Measurements from ENCODE around the gene STK40. TPM values are rescaled to one million over a fixed set of nuclear protein-coding genes. Genes with fewer than 3 reads are reported as not detected.

STK40 gene
- polyA plus RNA-seq, 4 donors = 12.7 to 41.0 (median 25.3) TPM

DNA sequence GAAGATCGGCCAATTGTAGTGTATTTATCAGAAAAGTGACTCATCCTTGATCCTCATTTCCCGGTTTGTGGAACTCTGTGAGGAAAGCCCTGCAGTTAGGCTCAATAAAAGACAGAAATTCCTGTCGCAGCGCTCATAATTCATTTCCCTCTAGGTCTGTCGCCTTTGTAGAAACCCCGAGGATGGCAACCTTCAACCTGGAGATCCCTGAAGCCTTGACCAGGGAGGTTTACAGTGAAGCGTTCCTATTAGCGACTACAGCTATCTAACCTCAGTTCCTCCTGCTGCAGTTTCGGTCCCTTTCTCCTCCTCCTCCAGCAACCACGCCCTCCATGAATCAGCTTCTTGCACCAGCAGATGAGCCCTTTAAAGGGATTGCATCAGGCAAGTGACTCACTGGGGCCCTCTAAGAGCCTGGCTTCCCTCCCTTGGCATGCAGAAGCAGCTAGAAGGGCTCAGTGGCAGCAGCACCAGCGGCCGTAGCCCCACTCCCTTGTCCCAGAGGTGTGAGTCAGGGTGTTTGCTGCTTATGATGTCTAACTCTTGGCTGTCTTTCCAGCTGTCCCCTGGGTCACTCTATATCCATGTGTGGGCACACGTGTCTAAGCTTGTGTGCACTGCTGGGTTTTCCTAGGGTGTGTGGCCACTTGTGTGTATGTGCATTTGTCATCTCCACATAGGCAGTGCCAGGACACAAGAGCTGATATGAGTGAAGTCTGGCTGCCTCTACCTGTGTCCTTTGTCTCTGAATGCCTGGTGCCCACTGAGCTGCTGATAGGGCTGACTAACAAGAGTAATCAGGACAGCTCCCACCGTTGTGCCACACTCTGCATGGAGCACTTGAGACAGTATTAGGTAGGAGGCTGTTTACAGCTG, 779 bp upstream of the STK40 start:
- Histone ChIP-seq H3K4me1 (ENCODE audit: control insufficient read depth in 3 of 3, insufficient read depth in 2 of 3, low read depth in 1 of 3, low read length in 2 of 3) (peaks cover 2 to 33% (median 7%) of the 10 kb centered on the region in 3 donors), H3K27me3 (ENCODE audit: control insufficient read depth in 3 of 3, insufficient read depth in 3 of 3, low read length in 3 of 3) (no peaks in the 10 kb centered on the region), H3K36me3 (ENCODE audit: control insufficient read depth in 3 of 3, insufficient read depth in 2 of 3, low read depth in 1 of 3, low read length in 3 of 3) (peaks cover 3 to 30% (median 5%) of the 10 kb centered on the region in 3 donors), H3K9me3 (ENCODE audit: control insufficient read depth in 2 of 2, insufficient read depth in 1 of 2, low read depth in 1 of 2, low read length in 1 of 2) (no peaks in the 10 kb centered on the region), H3K4me3 (ENCODE audit: low read depth in 1 of 3, low read length in 3 of 3) (peak overlapping the region; percentile 24 to 39 (median 34)), H3K27ac (ENCODE audit: low read depth in 1 of 3, low read length in 2 of 3) (peak overlapping the region; percentile 90 to 99 (median 96))
- WGBS, 3 donors = 0 to 1% (median 1%) methylated on average over 14 of the region's 14 CpGs
- DNase-seq (peak; percentile 97 to 99), FAIRE-seq (no peak)

- 0 to 1% (median 0%) methylated on average over 25 of the region's 25 CpGs for WGBS, 3 donors
- H3K4me3 ChIP-seq (ENCODE audit: low read depth in 1 of 3, low read length in 3 of 3) = peak overlapping the region; percentile 81 to 95 (median 94)
- H3K9me3 ChIP-seq (ENCODE audit: control insufficient read depth in 2 of 2, insufficient read depth in 1 of 2, low read depth in 1 of 2, low read length in 1 of 2) = no peaks in the 10 kb centered on the region
- DNase-seq (peak; percentile 85 to 90), FAIRE-seq (no peak)
- peaks cover 0 to 31% (median 0%) of the 10 kb centered on the region in 3 donors for H3K36me3 ChIP-seq (ENCODE audit: control insufficient read depth in 3 of 3, insufficient read depth in 2 of 3, low read depth in 1 of 3, low read length in 3 of 3)
- peak overlapping the region; percentile 96 to 97 (median 96) for H3K27ac ChIP-seq (ENCODE audit: low read depth in 1 of 3, low read length in 2 of 3)
- no peaks in the 10 kb centered on the region for H3K27me3 ChIP-seq (ENCODE audit: control insufficient read depth in 3 of 3, insufficient read depth in 3 of 3, low read length in 3 of 3)
- peaks cover 6 to 47% (median 10%) of the 10 kb centered on the region in 3 donors for H3K4me1 ChIP-seq (ENCODE audit: control insufficient read depth in 3 of 3, insufficient read depth in 2 of 3, low read depth in 1 of 3, low read length in 2 of 3)
These were observed 948 bp downstream of the STK40 start for GRCh38 chr1:36384542-36385409.

DNA sequence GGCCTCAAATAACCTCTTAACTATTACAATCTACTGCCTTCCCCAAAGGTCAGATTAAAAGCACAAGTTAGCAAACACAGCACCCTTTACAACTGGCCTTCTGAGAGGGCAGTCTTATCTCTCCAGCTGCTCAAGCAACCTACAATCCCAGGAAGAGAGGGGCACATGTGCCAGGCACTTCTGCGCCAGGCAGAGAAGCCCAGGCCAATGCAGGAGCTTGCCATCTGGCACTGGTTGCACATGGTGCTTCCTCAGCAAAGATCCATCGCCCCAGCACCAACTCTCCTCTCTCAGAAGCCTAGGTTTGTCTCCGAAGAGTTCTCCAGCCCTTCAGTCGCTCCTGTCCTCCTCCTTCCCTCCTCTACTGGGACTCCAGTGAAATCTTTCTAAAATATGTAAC, 2.5 kb downstream of the STK40 start:
- H3K4me3 ChIP-seq (ENCODE audit: low read depth in 1 of 3, low read length in 3 of 3) = no peak overlapping the region
- FAIRE-seq (no peak), DNase-seq (no peak)
- H3K27ac ChIP-seq (ENCODE audit: low read depth in 1 of 3, low read length in 2 of 3) = no peak overlapping the region
- 79 to 82% (median 80%) methylated on average over 4 of the region's 4 CpGs for WGBS, 3 donors
- H3K4me1 ChIP-seq (ENCODE audit: control insufficient read depth in 3 of 3, insufficient read depth in 2 of 3, low read depth in 1 of 3, low read length in 2 of 3) = peaks cover 6 to 55% (median 10%) of the 10 kb centered on the region in 3 donors
- no peaks in the 10 kb centered on the region for H3K27me3 ChIP-seq (ENCODE audit: control insufficient read depth in 3 of 3, insufficient read depth in 3 of 3, low read length in 3 of 3)
- peaks cover 0 to 34% (median 0%) of the 10 kb centered on the region in 3 donors for H3K36me3 ChIP-seq (ENCODE audit: control insufficient read depth in 3 of 3, insufficient read depth in 2 of 3, low read depth in 1 of 3, low read length in 3 of 3)
- H3K9me3 ChIP-seq (ENCODE audit: control insufficient read depth in 2 of 2, insufficient read depth in 1 of 2, low read depth in 1 of 2, low read length in 1 of 2) = no peaks in the 10 kb centered on the region

GRCh38 chr1:36382669-36383068, 3.1 kb downstream of the STK40 start:
- Histone ChIP-seq H3K36me3 (ENCODE audit: control insufficient read depth in 3 of 3, insufficient read depth in 2 of 3, low read depth in 1 of 3, low read length in 3 of 3) (peaks cover 0 to 40% (median 0%) of the 10 kb centered on the region in 3 donors), H3K27ac (ENCODE audit: low read depth in 1 of 3, low read length in 2 of 3) (no peak overlapping the region), H3K9me3 (ENCODE audit: control insufficient read depth in 2 of 2, insufficient read depth in 1 of 2, low read depth in 1 of 2, low read length in 1 of 2) (no peaks in the 10 kb centered on the region), H3K4me3 (ENCODE audit: low read depth in 1 of 3, low read length in 3 of 3) (no peak overlapping the region), H3K27me3 (ENCODE audit: control insufficient read depth in 3 of 3, insufficient read depth in 3 of 3, low read length in 3 of 3) (no peaks in the 10 kb centered on the region), H3K4me1 (ENCODE audit: control insufficient read depth in 3 of 3, insufficient read depth in 2 of 3, low read depth in 1 of 3, low read length in 2 of 3) (peaks cover 3 to 51% (median 10%) of the 10 kb centered on the region in 3 donors)
- 93 to 96% (median 96%) methylated on average over 4 of the region's 4 CpGs for WGBS, 3 donors
- FAIRE-seq = no peak
- DNase-seq = no peak

DNA sequence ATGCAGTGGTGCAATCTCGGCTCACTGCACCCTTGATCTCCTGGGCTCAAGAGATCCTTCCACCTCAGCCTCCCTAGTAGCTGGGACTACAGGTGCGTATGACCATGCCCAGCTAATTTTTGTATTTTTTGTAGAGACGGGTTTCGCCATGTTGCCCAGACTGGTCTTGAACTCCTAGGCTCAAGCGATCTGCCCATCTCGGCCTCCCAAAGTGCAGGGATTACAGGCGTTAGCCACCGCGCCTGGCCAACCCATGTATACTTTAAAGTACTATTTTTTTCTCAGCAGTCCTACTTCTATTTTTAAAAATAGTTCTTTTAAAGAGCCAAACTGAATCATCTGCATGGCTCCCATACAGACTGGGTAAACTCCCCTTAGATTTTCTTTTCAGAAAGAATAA, 3.5 kb downstream of the STK40 start:
- no peaks in the 10 kb centered on the region for H3K27me3 ChIP-seq (ENCODE audit: control insufficient read depth in 3 of 3, insufficient read depth in 3 of 3, low read length in 3 of 3)
- H3K36me3 ChIP-seq (ENCODE audit: control insufficient read depth in 3 of 3, insufficient read depth in 2 of 3, low read depth in 1 of 3, low read length in 3 of 3) = peaks cover 0 to 43% (median 0%) of the 10 kb centered on the region in 3 donors
- H3K4me1 ChIP-seq (ENCODE audit: control insufficient read depth in 3 of 3, insufficient read depth in 2 of 3, low read depth in 1 of 3, low read length in 2 of 3) = peaks cover 3 to 47% (median 10%) of the 10 kb centered on the region in 3 donors
- WGBS, 3 donors = 95 to 97% (median 95%) methylated on average over 9 of the region's 9 CpGs
- no peak overlapping the region for H3K4me3 ChIP-seq (ENCODE audit: low read depth in 1 of 3, low read length in 3 of 3)
- DNase-seq (no peak), FAIRE-seq (no peak)
- H3K27ac ChIP-seq (ENCODE audit: low read depth in 1 of 3, low read length in 2 of 3) = no peak overlapping the region
- no peaks in the 10 kb centered on the region for H3K9me3 ChIP-seq (ENCODE audit: control insufficient read depth in 2 of 2, insufficient read depth in 1 of 2, low read depth in 1 of 2, low read length in 1 of 2)

GRCh38 chr1:36381405-36381804, 4.3 kb downstream of the STK40 start:
- Histone ChIP-seq H3K27ac (ENCODE audit: low read depth in 1 of 3, low read length in 2 of 3) (no peak overlapping the region), H3K36me3 (ENCODE audit: control insufficient read depth in 3 of 3, insufficient read depth in 2 of 3, low read depth in 1 of 3, low read length in 3 of 3) (peaks cover 0 to 46% (median 0%) of the 10 kb centered on the region in 3 donors), H3K4me1 (ENCODE audit: control insufficient read depth in 3 of 3, insufficient read depth in 2 of 3, low read depth in 1 of 3, low read length in 2 of 3) (peaks cover 3 to 38% (median 10%) of the 10 kb centered on the region in 3 donors), H3K9me3 (ENCODE audit: control insufficient read depth in 2 of 2, insufficient read depth in 1 of 2, low read depth in 1 of 2, low read length in 1 of 2) (no peaks in the 10 kb centered on the region), H3K4me3 (ENCODE audit: low read depth in 1 of 3, low read length in 3 of 3) (no peak overlapping the region), H3K27me3 (ENCODE audit: control insufficient read depth in 3 of 3, insufficient read depth in 3 of 3, low read length in 3 of 3) (no peaks in the 10 kb centered on the region)
- FAIRE-seq = no peak
- 93 to 99% (median 94%) methylated on average over 5 of the region's 5 CpGs for WGBS, 3 donors
- no peak for DNase-seq

GRCh38 chr1:36380782-36381181, 4.9 kb downstream of the STK40 start:
- 79 to 85% (median 81%) methylated on average over 3 of the region's 3 CpGs for WGBS, 3 donors
- Histone ChIP-seq H3K4me1 (ENCODE audit: control insufficient read depth in 3 of 3, insufficient read depth in 2 of 3, low read depth in 1 of 3, low read length in 2 of 3) (peaks cover 3 to 37% (median 10%) of the 10 kb centered on the region in 3 donors), H3K9me3 (ENCODE audit: control insufficient read depth in 2 of 2, insufficient read depth in 1 of 2, low read depth in 1 of 2, low read length in 1 of 2) (no peaks in the 10 kb centered on the region), H3K4me3 (ENCODE audit: low read depth in 1 of 3, low read length in 3 of 3) (no peak overlapping the region), H3K36me3 (ENCODE audit: control insufficient read depth in 3 of 3, insufficient read depth in 2 of 3, low read depth in 1 of 3, low read length in 3 of 3) (peaks cover 0 to 51% (median 0%) of the 10 kb centered on the region in 3 donors), H3K27ac (ENCODE audit: low read depth in 1 of 3, low read length in 2 of 3) (peak overlapping the region in 1 of 3 donors; percentile 73), H3K27me3 (ENCODE audit: control insufficient read depth in 3 of 3, insufficient read depth in 3 of 3, low read length in 3 of 3) (no peaks in the 10 kb centered on the region)
- FAIRE-seq (no peak), DNase-seq (no peak)

GRCh38 chr1:36380143-36380619, 5.5 kb downstream of the STK40 start:
- peaks cover 0 to 51% (median 0%) of the 10 kb centered on the region in 3 donors for H3K36me3 ChIP-seq (ENCODE audit: control insufficient read depth in 3 of 3, insufficient read depth in 2 of 3, low read depth in 1 of 3, low read length in 3 of 3)
- H3K27me3 ChIP-seq (ENCODE audit: control insufficient read depth in 3 of 3, insufficient read depth in 3 of 3, low read length in 3 of 3) = no peaks in the 10 kb centered on the region
- H3K4me3 ChIP-seq (ENCODE audit: low read depth in 1 of 3, low read length in 3 of 3) = no peak overlapping the region
- no peak for FAIRE-seq
- H3K9me3 ChIP-seq (ENCODE audit: control insufficient read depth in 2 of 2, insufficient read depth in 1 of 2, low read depth in 1 of 2, low read length in 1 of 2) = no peaks in the 10 kb centered on the region
- peak in 1 of 2 donors; percentile 44 for DNase-seq
- H3K4me1 ChIP-seq (ENCODE audit: control insufficient read depth in 3 of 3, insufficient read depth in 2 of 3, low read depth in 1 of 3, low read length in 2 of 3) = peaks cover 3 to 42% (median 13%) of the 10 kb centered on the region in 3 donors
- peak overlapping the region in 1 of 3 donors; percentile 73 for H3K27ac ChIP-seq (ENCODE audit: low read depth in 1 of 3, low read length in 2 of 3)
- WGBS, 3 donors = 25 to 51% (median 42%) methylated on average over 5 of the region's 5 CpGs
